GM13976 (cell line): Measurements from ENCODE around the gene EIF3L.

Experiments used
- DNase-seq: peaks from one replicate; pipeline ENCODE4 v3.0.0; 2012; ENCODE audit warnings: low spot score
- CTCF ChIP-seq: IDR thresholded peaks from 2 replicates; pipeline ENCODE4 v1.5.1; 2012; ENCODE audit warnings: borderline replicate concordance, mild to moderate bottlenecking; ENCODE audit not compliant: insufficient read depth; ENCODE audit errors: extremely low read depth, missing control alignments, control extremely low read depth
- in situ Hi-C: fragments of 300-500 bp; cut with MboI; formaldehyde crosslinking; loops from one replicate; pipeline ENCODE4 v1.12.0; 2022; ENCODE audit warnings: low sequenced_read_pairs, mixed read lengths, inconsistent platforms; ENCODE audit not compliant: unreplicated experiment

Gene EIF3L

GRCh38 chr22:37884420-37884819 is 35.2 kb downstream of the EIF3L start:
- TF ChIP-seq CTCF = no peak
- in situ Hi-C loops = no loop called here
- DNase-seq = no peak

- in situ Hi-C loops = no loop called here
- TF ChIP-seq CTCF = no peak
- DNase-seq = no peak
These were observed 38.6 kb downstream of the EIF3L start for GRCh38 chr22:37887584-37888378.

GRCh38 chr22:37891926-37892325 is 42.7 kb downstream of the EIF3L start:
- TF ChIP-seq CTCF = no peak
- in situ Hi-C loops = no loop called here

GRCh38 chr22:37892566-37893335 is 43.5 kb downstream of the EIF3L start:
- DNase-seq = peak; percentile 11
- in situ Hi-C loops = no loop called here
- TF ChIP-seq CTCF = no peak

More at GRCh38 chr22:37891926-37892325, 42.7 kb downstream of the EIF3L start:
- DNase-seq = no peak

- in situ Hi-C loops = no loop called here
- TF ChIP-seq CTCF = no peak
These were observed 44.4 kb downstream of the EIF3L start for GRCh38 chr22:37893583-37893983.

DNA sequence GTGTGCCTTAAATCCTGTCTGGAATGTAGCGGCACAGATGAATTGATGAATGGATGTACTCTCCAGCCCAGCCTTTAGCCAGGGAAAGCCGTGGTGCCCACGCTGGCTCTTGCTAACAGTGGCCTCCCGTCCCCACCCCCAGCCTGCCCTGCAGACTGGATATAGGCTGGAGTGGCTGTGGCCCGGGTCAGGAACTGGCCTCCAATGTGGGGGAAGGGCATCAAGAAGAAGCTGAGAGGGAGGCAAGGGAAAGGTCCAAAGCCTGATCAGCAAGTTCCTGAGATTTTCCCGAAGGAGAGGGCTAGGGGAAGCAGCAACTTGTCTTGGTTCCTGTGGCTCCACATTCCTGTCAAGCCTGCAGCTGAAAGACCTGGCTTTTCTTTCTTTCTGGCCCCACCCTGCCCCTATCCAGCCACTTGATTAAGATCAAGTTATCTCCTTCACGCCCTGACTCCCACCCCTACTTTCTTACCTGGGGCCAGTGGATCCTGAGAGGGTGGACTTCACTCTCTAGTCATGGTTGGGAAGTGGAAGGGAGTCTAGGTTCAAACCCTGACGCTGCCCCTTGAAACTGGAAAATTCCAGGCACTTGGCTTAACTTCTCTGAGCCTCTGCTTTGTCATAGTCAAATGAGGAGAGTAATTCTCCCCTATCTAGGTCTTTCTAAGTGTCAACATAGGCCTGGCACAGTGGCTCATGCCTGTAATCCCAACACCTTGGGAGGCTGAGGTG is 45.9 kb downstream of the EIF3L start:
- no peak for DNase-seq
- in situ Hi-C loops = no loop called here
- no peak for TF ChIP-seq CTCF

More at GRCh38 chr22:37893583-37893983, 44.4 kb downstream of the EIF3L start:
- DNase-seq = peak; percentile 18
